HTERT RPE-1 (cell line): Measurements from ENCODE around the gene CFHR1.

ENCODE experiments used
- in situ Hi-C: fragments of 300-500 bp; cut with MboI; formaldehyde crosslinking; loops from 4 replicates; pipeline ENCODE4 v1.14.3; 2020; ENCODE audit warnings: low sequenced_read_pairs

The CFHR1 gene

DNA sequence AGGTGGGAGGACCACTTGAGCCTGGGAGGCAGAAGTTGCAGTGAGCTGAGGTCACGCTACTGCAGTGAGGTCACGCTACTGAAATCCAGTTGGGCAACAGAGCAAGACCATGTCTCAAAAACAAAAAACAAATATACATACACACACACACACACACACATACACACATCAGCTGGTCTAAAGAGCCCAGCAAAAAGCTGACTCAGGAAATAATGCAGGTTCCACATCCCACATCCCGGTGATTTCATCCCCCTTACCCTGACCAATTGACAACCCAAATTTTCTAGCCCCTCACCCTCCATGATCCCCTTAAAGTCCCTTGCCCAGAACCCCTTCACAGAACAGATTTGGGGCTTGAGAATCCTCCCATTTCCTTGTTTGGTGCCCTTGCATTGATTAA, 56.4 kb downstream of the CFHR1 start:
- in situ Hi-C loops = no loop called here

DNA sequence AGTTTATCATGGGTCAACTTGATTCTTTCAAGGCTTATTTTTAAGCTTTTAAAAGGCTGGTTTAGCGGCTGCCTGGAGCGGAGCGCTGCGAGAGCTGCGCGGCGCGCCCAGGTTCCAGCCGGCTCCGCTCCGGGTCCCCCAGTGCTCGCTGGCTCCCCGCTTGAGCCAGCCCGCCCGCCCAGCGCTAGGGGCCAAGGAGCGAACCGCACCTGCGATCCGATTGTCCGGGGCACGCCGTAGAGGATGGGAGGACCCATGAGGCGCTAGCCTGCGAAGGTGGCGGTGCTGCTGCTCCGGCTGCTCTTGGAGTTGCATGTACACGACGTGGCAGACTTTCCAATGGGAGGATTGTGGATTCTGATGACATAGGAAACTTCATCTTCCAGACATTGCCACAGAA, 58.4 kb downstream of the CFHR1 start:
- in situ Hi-C loops = no loop called here
